Epithelial cell of proximal tubule (primary cell): Measurements from ENCODE around the gene RHEBL1. TPM values are rescaled to one million over a fixed set of nuclear protein-coding genes. Genes with fewer than 3 reads are reported as not detected.

Experiments
- DNase-seq: peaks from one replicate; pipeline ENCODE4 v3.0.0-alpha.2; 2011; ENCODE audit warnings: low read depth
- H3K4me3 ChIP-seq: 2 replicates; pipeline ENCODE4 v1.5.1; 2011; ENCODE audit warnings: low read depth, mild to moderate bottlenecking, low read length
- total RNA-seq: library from RNA; depleted of rRNA; stranded (reverse); fragments of >200 nt; gene quantifications from 2 replicates; pipeline ENCODE4 v1.2.3, GENCODE V29; 2015
- TF ChIP-seq, protein P1 (sequence below): conservative IDR thresholded peaks from 2 replicates; pipeline ENCODE4 v1.5.1; 2012; ENCODE audit warnings: low read depth, mild to moderate bottlenecking, low read length

Gene RHEBL1
- total RNA-seq, 1 donor from 2014 or later, result 1.6 TPM

DNA sequence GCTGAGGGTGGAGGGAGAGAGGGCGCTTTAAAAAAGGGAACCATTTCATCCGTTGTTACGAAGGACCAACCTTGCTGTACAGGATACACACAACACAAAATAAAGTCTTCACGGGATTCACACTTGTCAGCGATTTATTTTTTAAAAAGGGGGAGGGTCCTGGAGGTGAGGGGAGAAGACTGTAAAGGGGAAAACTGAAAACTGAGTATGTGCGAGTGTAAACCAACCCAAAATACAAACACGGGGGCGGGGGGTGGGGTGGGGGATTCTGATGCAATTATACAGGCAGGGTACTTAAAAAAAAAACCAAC, 50.7 kb downstream of the RHEBL1 start:
- TF ChIP-seq, protein P1, sequence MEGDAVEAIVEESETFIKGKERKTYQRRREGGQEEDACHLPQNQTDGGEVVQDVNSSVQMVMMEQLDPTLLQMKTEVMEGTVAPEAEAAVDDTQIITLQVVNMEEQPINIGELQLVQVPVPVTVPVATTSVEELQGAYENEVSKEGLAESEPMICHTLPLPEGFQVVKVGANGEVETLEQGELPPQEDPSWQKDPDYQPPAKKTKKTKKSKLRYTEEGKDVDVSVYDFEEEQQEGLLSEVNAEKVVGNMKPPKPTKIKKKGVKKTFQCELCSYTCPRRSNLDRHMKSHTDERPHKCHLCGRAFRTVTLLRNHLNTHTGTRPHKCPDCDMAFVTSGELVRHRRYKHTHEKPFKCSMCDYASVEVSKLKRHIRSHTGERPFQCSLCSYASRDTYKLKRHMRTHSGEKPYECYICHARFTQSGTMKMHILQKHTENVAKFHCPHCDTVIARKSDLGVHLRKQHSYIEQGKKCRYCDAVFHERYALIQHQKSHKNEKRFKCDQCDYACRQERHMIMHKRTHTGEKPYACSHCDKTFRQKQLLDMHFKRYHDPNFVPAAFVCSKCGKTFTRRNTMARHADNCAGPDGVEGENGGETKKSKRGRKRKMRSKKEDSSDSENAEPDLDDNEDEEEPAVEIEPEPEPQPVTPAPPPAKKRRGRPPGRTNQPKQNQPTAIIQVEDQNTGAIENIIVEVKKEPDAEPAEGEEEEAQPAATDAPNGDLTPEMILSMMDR, result no peak
- no peak for DNase-seq
- peak overlapping the region; percentile 64 for H3K4me3 ChIP-seq

DNA sequence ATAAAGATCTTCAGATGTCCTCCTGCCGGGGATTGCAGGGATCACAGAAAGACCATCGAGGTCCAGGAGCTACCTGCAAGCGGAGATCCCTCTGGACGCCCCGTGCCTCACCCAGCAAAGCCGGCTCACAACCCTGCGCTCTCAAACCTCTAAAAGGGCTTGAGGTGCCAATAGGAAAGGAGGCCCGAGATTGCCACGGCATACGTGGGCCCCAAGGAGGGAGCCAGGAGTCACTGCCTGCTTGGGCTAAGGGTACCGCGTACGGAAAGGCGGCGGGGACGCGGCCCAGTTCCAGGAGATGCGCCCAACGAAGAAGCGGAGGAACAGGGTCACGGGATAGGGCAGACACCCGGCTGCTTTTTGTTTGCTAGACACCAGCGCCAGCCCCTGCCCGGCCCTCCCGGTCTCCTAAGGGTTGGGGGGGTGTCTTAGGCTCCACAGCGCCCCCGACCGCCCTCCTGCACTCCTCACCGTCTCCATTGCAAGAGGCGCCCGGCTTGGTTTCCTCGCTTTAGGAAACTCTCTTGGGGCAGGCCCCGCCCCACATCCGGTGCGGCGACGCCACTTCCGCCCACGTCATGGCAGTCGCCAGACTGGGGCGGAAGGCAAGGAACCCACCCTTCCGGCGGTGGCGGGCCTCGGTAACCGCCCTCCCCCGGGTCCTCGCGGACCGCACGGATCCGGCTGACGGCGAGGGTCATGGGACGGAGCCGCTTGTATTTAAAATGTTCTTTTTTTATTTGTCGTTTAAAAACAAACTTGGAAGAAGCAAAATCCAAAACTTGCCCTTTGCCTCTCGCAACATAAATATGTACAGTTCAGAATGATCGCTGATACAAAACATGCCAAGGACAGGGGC, 51.3 kb downstream of the RHEBL1 start, which contains the start of gene PRKAG1:
TSS of gene PRKAG1 (minus strand) at position 516 of the 859 bp plus-strand sequence. CDS start at position 480, 36 bp downstream.
- H3K4me3 ChIP-seq, result peak within 1 kb of the TSS; percentile 64
- peak; percentile 52 for DNase-seq
- TF ChIP-seq, protein P1, result peak; percentile 56

DNA sequence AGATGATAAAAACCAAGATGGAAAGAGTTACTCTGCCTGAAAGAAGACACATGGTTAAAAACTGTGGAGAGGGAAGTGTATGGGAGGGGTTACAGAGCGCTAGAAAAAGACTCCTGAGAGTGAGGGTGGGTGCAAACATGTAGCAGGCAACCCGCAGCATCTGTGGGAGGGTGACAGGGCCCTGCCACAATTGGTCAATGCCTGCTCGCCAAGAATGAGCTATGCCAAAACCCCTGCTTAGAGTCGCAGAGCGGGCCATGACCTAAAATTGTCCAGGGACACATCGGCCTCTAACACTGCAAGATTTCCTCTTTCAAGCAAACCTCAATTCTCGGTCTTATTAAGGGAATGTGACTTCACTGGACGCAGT, 51.9 kb downstream of the RHEBL1 start:
- no peak for DNase-seq
- TF ChIP-seq, protein P1, result peak; percentile 16
- peak overlapping the region; percentile 64 for H3K4me3 ChIP-seq

DNA sequence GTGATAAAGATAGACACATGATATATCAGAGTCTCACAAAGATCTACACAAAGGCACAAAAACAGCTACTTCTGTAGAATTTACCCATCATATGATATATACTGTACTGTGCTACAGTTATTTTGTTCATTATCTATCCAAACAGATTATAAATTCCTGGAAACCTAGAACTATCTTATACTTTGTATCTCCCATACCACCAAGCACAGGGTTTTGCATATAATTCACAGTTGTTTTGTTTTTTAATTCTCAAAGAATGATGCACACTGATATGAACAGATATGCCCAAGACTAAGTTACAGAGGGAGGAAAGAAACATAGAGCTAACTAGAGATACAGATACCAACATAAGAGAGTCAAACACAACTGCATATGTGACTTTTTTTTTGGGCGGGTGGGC, 54.6 kb downstream of the RHEBL1 start:
- no peak for DNase-seq
- TF ChIP-seq, protein P1, result no peak
- H3K4me3 ChIP-seq, result no peak overlapping the region

Other genes with a start within 250 kb of the RHEBL1 start
- 84.0 and 90.8 TPM in 2 replicates for gene DDX23, start 217.8 kb downstream of the RHEBL1 start, total RNA-seq
- gene RND1, start 204.1 kb downstream of the RHEBL1 start, total RNA-seq, result 3.3 and 8.9 TPM in 2 replicates
- 21.0 and 21.8 TPM in 2 replicates for gene FKBP11, start 144.5 kb downstream of the RHEBL1 start, total RNA-seq
- 62.8 and 108 TPM in 2 replicates for gene ARF3, start 112.5 kb downstream of the RHEBL1 start, total RNA-seq
- not detected in 2 replicates for gene WNT10B, start 98.2 kb downstream of the RHEBL1 start, total RNA-seq
- gene WNT1, start 91.7 kb downstream of the RHEBL1 start, total RNA-seq, result not detected in 2 replicates
- gene DDN, start 70.6 kb downstream of the RHEBL1 start, total RNA-seq, result 0.14 and 0.29 TPM in 2 replicates
- gene PRKAG1, start 51.2 kb downstream of the RHEBL1 start, total RNA-seq, result 50.7 and 68.5 TPM in 2 replicates
- gene KMT2D, start 9.2 kb downstream of the RHEBL1 start, total RNA-seq, result 16.6 and 17.2 TPM in 2 replicates
- 0.14 and 0.52 TPM in 2 replicates for gene DHH, start 24.8 kb upstream of the RHEBL1 start, total RNA-seq
- gene LMBR1L, start 40.9 kb upstream of the RHEBL1 start, total RNA-seq, result 21.8 and 37.8 TPM in 2 replicates
- gene TUBA1B, start 61.4 kb upstream of the RHEBL1 start, total RNA-seq, result 2,565 and 4,770 TPM in 2 replicates
- 929 and 1,025 TPM in 2 replicates for gene TUBA1A, start 119.1 kb upstream of the RHEBL1 start, total RNA-seq
- gene TUBA1C, start 195.1 kb upstream of the RHEBL1 start, total RNA-seq, result 1,483 and 2,573 TPM in 2 replicates
- 1.1 TPM in 1 of 2 replicates, not detected in the other for gene PRPH, start 225.2 kb upstream of the RHEBL1 start, total RNA-seq